Activated CD4-positive, CD25-positive, alpha-beta regulatory T cell treated with anti-CD3 and anti-CD28 coated beads, Interleukin-2, amount 50 U/mL, for 24 hours (primary cell): ENCODE data around the gene TTC31.
"Not testable (repeated sequence)": the region's sequence is repeated elsewhere in the genome, so short reads cannot be mapped to it uniquely, and the experiment has no call there.

Experiments
- ATAC-seq, 2 donors: fragments of 150-1000 bp; cut with Tn5 transposase; one replicate each; pipeline ENCODE4 v1.10.0; 2021; ENCODE audit warnings: mild to moderate bottlenecking in 1 of 2, moderate library complexity in 1 of 2

TTC31 gene

DNA sequence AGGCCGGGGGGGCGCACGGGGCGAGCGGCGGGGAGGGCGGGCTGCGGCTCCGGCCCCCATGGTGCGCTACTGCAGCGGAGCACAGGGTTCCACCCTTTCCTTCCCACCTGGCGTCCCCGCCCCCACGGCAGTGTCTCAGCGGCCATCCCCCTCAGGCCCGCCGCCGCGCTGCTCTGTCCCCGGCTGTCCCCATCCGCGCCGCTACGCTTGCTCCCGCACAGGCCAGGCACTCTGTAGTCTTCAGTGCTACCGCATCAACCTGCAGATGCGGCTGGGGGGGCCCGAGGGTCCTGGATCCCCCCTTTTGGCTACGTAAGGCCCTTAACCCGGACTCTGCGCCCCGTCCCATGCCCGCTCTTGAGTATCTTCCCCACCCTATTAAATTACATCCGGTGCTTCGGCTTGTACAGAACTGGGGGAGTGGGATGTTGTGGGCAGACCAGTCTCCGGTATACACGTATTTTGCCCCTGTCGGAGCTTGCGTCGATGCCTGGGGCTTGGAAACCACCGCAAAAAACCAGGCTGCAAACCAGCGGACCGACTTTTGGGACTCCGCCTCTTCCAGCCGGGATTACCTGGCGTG, 25.2 kb upstream of the TTC31 start:
- ATAC-seq: peak; percentile 18 to 23

DNA sequence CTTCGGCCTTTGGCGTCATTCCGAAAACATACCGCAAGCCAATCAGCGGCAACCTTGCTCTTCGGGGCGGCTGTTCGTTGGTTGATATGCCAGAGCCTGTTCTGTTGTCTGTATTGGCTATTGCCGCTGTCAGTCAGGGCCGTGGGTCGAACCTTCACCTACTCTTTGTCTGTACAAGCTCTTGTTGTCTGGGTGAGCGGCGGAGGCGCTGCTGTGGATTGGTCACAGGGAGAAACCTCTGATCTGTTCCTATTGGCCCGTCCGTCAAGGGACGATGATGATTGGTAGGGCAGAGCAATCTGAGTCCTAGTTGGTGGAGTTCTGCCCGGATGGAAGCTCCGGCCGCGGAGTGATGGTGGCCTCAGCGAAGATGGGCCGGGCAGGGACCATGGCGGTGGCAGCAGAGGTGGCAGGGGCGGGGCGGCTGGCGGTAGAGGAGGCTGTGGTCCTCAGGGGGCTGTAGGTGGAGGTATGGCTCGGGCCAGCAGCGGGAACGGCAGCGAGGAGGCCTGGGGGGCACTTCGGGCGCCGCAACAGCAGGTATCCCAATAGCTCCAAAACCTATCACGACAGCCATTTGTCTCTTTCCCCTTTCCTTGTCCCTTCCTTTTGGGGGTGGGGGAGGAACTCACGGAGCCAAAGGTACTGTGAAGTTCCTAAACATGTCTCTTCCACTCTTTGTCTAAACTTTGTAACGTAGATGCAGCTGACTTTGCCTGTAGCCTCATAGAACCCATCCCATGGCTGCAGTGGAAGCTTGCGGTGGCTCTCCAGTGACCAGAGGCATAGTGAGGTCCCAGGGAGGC, 24.5 kb upstream of the TTC31 start, which contains the start of gene WBP1:
WBP1 (plus strand) TSS at position 307 of the 806 bp plus-strand sequence; CDS start at position 472, 165 bp downstream.
- ATAC-seq: peak; percentile 87 to 91

DNA sequence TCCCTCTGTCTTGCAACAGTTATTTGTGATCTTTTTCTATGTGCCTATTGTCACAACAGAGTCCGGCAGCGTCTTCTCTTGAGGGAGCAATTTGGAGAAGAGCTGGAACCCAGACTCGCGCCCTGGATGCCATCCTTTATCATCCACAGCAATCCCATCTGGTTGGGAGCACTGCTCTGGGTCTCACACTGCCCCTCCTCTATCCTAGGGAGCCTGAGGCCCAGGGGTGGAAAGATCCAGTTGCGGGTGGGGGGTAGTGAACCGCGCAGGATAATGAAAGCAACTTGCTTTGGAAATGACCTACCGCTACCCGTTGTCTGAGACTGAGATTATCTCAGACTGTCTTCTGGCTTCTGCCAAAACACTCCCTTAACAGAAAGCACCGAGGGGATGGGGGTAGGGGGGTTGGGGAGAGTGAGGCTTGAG, 23.9 kb upstream of the TTC31 start:
- ATAC-seq: no peak

DNA sequence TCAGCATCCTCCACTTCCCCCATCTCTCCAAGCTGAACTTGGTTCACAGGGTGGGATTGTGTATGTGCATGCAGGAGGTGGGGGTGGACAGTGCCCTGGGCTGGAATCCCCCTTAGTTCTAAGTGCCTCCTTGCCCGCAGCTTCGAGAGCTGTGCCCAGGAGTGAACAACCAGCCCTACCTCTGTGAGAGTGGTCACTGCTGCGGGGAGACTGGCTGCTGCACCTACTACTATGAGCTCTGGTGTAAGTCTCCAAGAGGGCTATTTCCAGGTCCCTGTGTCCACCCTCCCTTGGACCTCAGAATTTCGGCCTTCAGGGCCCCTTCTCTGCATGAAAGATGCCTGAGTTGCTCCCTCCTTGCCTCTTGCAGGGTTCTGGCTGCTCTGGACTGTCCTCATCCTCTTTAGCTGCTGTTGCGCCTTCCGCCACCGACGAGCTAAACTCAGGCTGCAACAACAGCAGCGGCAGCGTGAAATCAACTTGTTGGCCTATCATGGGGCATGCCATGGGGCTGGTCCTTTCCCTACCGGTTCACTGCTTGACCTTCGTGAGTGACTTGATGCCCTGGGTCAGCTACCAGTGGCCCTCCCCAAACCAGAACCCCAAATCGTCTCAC, 23.3 kb upstream of the TTC31 start:
- not testable (repeated sequence) for ATAC-seq

DNA sequence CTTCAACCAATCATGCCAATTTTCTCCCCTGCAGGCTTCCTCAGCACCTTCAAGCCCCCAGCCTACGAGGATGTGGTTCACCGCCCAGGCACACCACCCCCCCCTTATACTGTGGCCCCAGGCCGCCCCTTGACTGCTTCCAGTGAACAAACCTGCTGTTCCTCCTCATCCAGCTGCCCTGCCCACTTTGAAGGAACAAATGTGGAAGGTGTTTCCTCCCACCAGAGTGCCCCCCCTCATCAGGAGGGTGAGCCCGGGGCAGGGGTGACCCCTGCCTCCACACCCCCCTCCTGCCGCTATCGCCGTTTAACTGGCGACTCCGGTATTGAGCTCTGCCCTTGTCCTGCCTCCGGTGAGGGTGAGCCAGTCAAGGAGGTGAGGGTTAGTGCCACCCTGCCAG, 22.7 kb upstream of the TTC31 start:
- ATAC-seq: not testable (repeated sequence)

DNA sequence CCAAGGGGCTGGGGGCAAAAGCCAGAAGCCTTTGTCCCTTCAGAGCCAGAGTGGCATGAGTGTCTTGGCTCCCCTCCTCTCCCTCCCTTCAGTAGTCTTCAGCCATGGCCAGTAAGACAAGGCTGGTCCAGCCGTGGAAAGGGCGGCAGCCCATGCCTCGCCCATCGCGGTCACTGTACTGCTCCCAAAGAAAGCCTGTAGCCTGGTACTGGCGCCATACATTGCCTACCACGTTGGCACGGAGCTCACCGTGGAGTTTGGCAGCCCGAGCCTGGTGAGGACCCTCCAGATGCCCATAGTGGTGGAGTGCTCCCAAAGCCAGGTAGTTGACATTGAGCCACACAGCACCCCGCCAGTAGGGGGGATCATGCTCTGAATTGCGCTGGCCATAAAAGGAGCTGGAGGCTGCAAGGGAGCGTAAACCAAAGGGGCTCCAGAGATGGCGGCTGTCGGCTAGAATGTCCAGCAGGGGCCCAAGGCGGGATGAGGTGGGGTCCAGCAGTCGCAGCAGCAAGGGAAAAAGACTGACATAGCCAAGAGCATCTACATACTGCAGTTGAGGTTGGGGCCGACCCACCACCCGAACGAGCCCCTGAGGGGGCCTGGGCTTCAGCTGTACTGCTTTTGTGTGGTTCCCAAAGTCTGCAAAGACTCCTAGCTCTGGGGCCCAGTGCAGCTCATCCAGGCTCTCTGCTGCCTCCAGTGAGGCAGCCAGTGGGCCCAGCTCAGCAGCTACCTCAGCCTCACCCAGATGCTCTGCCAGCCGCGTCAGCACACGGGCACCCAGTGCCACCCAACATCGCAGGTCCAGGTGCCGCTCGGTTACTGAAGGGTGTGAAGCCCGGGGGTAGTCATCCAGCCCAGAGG, 21.5 kb upstream of the TTC31 start:
- no peak for ATAC-seq

DNA sequence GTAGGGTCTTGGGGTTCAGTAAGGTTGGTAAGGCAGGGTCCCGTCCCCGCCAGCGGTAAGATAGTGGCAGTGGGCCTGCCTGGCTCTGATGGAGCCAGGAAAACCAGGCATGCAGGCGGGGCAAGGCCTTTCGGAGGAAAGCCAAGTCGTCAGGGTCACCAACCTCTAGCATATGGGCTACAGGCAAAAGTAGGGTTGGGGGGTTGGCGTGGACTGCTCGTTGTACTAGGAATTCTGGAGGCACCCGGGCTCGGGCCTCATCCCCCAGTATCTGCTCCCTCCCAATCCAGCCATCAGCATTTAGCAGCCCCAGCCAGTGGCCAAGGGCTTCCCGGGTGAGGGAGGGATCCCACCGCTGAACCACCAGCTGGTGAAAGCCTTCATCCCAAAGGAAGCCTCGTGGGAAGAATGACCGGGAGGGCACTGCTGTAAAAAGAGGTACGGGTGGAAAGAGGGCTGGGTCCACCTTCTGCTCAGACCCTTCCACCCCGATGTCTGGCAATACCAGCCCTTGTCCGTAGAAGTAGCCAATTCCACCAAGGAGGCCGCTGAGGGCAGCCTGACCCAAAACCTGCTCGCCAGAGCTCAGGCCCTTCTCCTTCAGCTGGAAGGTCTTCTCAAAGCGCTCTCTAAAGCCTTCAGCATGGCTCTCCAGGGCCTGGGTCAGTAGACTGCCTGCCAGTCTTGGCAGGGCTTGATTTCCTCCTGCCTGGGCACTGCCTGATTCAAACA, 20.7 kb upstream of the TTC31 start:
- ATAC-seq: no peak

DNA sequence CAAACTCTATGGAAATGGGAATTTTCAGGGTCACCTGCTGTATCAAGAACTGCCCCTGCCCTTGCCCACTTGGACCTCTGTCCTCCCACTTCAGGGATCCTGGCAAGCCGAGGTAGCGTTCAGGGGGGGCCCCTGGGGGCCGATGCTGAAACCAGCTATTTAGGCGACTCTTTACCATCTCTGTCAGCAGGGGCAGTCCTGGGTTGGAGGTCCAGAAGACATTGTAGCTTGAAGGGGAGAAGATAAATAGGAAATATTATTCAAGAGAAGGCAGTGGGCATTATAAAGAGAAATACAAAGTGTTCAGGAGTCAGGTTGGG, 20.1 kb upstream of the TTC31 start:
- no peak for ATAC-seq

DNA sequence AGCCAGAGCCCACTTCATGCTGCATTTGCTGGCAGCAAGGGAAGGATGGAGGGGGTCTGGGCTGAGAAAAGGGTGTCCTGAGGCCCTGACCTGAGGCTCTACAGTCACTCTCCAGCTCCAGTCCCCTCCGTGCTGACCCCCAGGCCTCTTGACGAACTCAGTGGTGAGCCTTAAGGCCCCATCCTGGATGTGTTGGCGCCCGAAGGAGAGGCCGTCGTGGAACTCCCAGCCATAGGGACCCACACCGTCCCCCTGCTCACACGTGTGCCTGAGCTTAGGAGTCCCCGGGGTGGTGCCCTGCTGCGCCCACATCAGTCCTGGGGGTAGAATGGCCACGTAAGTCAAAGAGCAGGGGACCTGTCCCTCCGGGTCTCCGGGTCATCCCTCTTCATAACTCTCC, 18.5 kb upstream of the TTC31 start:
- ATAC-seq: no peak

DNA sequence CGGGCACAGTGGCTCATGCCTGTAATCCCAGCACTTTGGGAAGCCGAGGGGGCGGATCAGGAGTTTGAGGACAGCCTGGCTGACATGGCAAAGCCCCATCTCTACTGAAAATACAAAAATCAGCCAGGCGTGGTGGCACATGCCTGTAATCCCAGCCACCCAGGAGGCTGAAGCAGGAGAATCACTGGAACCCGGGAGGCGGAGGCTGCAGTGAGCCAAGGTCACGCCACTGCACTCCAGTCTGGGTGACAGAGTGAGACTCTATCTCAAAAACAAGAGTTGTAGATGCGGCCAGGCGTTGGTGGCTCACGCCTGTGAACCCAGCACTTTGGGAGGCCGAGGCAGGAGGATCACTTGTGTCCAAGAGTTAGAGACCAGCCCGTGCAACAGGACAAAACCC, 12.1 kb upstream of the TTC31 start:
- not testable (repeated sequence) for ATAC-seq

DNA sequence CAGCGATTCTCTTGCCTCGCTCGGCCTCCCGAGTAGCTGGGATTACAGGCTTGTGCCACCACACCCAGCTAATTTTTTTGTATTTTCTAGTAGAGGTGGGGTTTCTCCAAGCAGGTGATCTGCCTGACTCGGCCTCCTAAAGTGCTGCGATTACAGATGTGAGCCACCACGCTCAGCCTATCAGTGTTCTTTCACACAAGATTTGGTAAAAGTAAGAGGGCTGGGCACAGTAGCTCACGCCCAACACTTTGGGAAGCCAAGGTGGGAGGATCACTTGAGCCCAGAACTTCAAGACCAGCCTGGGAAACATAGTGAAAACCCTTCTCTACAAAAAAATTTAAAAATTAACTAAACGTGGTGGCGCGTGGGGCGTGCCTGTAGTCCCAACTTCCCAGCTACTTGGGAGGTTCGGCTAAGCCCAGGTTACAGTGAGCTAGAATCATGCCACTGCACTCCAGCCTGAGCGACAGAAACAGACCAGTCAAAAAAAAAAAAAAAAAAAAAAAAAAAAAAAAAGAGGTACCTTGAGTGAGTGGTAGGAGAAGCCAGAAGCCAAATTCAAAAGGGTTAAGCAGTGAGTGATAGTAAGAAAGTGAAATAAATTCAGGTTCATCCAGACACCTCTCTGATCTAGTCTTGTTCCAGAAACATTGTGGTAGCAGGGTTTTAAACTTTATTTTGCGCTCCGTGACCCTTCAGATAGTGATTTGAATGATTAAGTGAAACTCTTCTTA, 11.4 kb upstream of the TTC31 start:
- peak in 1 of 2 donors; percentile 1 for ATAC-seq

DNA sequence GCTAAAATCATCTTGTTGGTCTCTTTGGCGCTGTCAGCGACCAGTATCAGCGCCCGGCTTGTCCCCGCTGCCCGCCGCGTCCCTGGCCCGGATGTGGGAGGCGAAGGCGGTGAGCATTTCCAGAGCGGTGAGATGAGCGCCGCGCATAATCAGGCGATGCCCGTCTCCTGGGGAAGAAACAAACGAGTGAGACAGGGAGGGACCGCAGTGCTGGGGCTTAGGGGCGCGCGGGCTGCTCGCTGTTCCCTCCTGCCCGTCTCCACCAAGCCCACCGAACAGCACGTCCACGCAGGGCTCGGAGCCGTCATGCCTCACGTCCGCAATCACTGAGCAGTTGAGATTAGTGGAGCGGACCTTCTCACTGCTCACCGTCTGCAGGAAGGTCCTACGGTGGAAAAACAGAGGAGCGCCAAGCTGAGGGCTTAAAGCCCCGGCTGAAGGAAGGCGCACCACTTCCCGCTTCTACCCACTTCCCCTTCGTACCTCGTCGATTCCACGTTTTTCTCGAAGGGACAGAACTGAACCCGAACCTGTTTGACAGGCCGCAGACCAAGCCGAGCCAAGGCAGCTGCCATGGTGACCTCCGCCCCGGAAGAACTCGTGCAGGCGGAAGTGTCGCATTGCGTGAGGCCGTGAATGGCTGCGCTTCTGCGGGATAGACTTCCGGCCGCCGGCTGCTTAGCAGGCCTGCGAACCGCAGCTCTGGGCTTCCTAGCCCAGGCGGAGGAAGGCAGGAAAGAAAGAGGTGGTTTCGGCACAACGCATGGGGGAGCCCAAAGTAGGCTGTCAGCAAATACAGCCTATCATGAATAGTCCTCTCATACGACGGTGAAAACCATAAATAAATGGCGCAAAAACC, 10.6 kb upstream of the TTC31 start, which contains the start of gene MRPL53:
MRPL53 (minus strand) TSS at position 595 of the 859 bp plus-strand sequence; CDS start at position 575, 20 bp downstream.
- ATAC-seq: peak; percentile 94 to 97

DNA sequence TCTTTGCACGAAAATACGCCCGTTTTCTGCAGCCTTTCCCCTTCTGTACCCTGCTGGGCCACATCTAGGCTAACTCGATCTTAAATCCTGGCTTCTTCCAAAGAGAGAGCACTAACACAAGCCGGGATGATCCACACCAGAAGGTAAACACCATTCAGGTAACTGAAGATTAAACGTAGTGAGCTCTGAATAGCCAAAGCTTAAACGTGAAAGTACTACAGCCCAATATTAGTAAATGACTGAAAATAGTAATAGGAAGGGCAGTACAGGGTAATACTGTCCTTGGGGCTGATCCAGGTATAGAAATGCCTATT, 10.0 kb upstream of the TTC31 start:
- ATAC-seq: no peak

DNA sequence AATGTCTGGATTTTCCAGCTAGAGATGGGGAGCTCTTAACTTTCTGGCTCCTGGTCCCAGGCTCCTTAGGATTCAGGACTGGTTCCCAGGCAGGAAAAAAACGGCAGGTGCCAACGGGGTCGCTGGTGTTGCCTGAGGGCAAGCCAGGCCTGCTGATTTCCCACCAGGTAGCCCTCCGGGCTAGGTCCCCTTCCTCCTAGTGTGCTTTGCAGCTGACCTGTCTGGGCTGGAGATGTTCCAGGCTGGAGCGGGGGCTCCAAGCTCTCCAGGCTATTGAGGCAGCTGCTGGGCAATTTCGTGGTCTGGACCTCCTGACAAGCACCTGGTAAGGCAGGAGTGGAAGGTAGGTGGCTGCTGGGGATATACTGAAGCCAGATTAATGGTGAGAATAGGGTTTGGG, 8.4 kb upstream of the TTC31 start:
- no peak for ATAC-seq

DNA sequence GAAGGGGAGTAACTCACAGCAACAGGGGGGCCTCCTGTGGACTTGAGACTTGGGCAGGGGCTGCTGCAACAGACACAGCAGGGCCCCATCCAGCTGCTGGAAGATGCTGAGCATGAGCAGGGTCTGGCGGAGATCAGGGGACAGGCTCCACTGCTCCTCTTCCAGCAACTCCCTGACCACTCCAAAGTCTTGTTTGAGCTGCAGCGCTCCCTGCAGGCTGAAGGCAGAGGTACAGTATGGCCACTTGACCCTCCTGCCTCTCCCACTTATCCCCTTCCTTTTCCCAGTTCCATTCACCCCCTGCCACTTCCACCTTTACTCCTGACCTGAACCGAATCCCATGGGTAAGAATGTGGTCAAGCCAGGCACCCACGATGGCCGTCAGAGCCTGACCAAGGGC, 8.0 kb upstream of the TTC31 start:
- ATAC-seq: no peak

DNA sequence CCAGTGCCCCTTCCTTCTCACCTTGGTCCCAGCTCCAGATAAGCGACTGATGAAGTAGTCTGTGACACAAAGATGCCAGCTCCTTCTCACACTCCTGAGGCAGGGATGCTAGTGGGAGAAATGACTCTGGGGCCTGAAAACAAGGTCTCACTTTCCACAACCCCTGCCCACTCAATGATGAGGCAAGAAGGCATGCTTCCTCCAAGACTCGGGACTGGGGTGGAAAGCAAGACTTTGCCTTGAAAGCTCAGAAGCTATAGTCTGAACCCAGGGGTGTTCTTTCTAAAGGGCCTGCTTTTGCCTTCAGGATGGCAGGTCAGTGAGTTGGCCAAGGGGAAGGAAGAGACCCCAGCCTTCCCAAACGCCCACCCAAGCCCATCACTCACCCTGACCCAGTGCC, 1.4 kb upstream of the TTC31 start:
- no peak for ATAC-seq

DNA sequence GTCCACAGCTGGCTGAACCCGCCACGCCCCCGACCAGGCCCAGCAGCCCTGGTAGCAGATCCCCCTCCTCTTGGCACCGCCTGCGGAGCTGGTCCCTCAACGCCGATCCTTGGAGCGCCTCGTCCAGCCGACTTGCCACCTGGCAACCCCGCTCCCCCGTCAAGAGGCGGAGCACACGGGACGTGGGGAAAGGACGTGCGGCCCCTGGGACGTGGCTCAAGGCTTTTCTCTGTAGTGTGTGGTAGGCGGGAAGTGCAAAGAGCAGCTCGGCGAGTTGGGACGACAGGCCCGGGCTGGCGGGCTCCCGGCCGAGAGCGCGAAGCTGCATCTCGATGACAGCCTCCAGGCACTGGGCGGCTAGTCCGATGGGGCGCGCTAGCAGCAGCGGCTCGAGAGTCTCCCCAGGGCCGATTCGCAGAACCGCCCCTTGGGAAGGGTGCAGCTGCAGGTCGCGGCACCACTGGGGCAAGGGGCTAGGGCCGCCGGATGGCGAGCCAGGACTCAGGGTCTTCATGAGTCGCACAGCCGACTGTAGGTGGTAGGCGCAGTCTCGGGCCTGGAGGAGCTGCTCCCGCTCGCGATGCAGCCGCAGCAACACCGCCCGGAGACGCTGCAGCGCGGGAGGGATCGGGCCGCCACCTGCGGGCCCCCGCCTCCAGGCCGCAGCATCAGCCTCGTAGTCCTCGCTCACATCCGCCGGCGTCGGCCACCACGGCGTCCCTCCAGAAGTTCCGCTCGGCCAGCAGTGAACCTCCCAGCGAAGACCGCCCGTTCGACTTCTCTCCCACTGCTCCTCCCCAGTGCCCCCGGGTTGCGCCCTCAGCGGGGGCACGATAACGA, 700 bp upstream of the TTC31 start:
- peak; percentile 47 to 49 for ATAC-seq

DNA sequence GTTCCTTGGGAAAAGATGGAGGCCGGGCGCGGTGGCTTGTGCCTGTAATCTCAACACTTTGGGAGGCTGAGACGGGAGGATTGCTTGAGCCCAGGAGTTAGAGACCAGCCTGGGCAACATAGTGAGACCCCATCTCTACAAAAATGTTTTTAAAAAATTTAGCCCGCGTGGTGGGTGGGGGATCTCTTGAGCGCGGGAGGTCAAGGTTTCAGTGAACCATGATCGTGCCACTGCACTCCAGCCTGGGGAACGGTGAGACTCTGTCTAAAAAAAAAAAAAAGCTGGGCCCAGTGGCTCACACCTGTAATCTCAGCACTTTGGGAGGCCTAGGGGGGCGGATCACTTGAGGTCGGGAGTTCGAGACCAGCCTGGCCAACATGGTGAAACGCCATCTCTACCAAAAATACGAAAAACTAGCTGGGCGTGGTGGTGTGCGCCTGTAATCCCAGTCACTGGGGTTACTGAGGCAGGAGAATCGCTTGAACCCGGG, 839 bp downstream of the TTC31 start:
- not testable (repeated sequence) for ATAC-seq

DNA sequence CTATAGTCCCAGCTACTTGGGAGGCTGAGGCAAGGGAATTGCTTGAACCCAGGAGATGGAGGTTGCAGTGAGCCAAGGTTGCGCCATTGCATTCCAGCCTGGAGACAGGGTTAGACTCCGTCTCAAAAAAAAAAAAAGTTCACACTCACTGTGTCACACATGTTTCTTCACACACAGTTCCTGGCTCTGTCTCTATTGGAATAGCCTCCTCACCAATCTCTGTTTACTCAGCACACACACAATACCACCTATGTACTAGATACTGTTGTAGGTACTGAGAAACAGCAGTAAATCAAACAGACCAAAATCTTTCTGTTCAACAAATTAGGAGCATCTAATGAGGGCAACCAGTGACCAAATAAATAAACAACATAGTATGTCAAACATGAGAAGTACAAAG, 3.3 kb downstream of the TTC31 start:
- no peak for ATAC-seq
